Activated T-cell treated with anti-CD3 and anti-CD28 coated beads, Interleukin-2, amount 50 U/mL, for 48 hours (primary cell): Measurements from ENCODE around the gene OSBPL3.

Experiments
- DNase-seq, 2 experiments: peaks; one replicate each; pipeline ENCODE4 v3.0.0-alpha.2; 2020

Gene OSBPL3

DNA sequence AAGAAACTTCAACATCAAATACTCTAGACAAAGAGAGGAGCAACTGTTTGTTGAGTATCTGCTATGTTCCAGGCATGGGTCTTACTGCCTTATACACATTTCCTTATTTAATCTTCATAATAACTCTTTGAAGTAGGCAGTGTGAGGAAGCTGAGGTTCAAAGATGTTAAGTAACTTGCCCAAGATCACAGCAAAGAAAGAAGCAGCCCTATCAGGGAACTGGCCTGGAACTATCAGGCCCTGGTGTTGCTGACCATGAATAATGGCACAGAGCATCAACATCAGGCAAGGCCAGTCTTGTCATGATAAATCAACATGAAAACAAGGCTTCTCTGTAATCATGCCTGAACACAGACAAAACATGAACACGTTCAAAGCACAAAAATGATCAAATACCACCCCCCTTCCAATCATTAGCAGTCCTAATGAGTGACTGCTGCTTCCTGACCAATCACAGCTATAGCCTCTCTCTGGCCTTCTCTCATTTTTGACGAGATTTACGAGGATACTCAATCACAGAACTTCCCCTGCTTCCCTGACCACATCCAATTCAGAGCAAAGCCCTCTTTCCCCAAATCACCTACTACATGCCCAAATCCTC is 225.0 kb downstream of the OSBPL3 start:
- DNase-seq, result no peak

DNA sequence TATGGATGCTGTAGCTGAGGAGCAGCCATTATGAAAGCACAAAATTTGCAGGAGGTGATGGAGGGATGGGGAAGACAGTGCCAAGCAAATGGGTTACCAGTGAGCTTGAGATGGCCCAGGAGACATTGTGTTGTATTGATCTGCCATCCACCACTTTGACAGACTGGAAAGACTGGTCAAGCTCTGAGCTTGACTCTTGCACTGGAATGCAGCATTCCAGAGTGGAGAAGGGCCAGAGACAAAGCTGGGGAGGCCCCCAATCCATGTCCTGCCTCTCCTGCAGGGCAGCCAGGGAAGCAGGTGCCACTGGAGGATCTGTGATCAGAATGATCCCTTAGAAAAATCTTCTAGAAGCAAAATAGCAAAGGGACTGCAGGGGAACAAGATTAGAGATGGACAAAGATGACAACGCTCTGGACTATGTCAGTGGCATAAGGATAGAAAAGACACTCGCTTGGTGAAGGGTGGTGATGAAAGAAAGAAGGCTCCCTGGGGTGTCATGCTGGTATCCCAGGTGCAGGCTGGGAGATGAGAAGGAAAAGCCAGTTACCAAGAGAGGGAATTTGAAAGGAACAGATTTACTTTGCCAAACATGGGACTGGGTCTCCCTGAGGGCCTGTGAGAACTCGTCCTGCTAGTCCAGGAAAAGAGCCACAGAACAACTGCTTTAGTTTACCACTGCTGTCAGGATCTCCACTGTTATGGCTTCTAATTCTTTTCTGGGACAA is 227.7 kb downstream of the OSBPL3 start:
- no peak for DNase-seq

DNA sequence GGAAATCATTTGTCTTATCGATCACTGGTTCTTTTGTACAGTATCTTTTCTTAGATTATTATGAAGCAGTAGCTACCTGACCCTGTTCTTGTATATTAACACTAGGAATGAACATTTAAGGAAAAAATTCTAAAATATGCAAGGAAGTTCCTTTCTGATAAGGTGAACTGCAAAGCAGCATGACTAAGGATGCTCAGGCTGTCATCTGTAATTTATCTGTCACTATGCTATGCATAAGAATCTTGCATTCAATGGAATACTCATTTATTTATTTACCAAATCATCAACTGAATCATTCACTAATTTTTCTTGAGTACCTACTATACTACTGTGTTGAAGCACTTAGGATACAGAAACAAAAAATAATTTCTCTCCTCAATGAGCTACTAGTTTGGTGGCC is 228.5 kb downstream of the OSBPL3 start:
- no peak for DNase-seq

DNA sequence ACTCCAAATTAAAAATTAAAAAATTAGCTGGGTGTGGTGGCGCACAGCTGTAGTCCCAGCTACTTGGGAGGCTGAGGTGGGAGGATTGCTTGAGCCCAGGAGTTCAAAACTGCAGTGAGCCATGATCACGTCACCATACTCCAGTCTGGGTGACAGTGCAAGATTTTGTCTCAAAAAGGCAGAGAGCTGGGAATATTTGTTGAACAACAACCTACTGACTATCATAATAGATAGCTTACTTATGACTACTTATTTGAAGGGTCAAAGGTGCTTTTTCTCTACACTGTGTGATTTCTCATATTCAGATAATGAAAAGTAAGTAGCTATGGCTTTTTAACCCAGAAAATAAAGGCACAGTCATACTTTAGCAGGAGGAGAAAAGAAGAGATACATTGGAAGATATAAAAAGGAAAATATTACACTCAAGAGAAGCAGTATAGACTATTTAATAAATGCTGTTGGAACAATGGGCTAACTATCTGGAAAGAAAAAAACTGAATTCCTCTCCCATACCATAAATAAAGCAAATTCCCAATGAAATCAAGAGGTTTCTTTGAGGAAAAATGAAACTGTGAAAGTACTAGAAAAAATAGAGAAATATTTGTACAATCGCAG is 229.4 kb downstream of the OSBPL3 start:
- DNase-seq, result no peak

DNA sequence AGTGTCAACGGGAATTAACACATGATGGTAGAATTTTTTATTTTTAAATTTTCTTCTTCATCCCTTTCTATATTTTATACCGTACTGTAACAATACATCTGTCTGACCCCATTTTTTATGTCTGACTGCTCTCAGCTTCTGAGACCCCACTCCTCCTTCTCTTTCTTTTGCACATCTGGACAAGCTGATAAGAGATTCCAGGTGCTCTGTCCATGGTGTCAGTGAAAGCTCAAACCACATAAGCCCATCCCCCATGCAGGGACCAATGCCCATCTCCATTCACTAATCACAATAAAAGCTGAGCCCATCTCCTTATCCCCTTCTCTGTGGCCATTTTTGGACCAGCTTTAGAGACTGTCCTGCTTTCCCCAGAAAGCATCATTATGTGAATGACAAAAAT is 231.5 kb downstream of the OSBPL3 start:
- DNase-seq, result no peak
